DND-41 (cell line): ENCODE data around the gene C12orf75.

Experiments used
- CTCF ChIP-seq: IDR thresholded peaks from 2 replicates; pipeline ENCODE4 v1.5.1; 2012; ENCODE audit warnings: borderline replicate concordance, low read length, moderate library complexity, mild to moderate bottlenecking; ENCODE audit not compliant: poor library complexity, severe bottlenecking; ENCODE audit errors: extremely low read depth
- EZH2 ChIP-seq: IDR thresholded peaks from 3 replicates; pipeline ENCODE4 v1.6.1; 2012; ENCODE audit warnings: borderline replicate concordance, low read depth, mild to moderate bottlenecking, moderate library complexity, low read length, inconsistent platforms; ENCODE audit not compliant: severe bottlenecking

- no peak for TF ChIP-seq CTCF
- TF ChIP-seq EZH2 = no peak
These were observed 46.6 kb downstream of the C12orf75 start for GRCh38 chr12:105377077-105377476.
